PC-9 (cell line): Measurements from ENCODE around the gene JADE3.

ENCODE experiments used
- EZH2 ChIP-seq: fragments of 200-600 bp; sonication (generic); IDR thresholded peaks from 2 replicates; pipeline ENCODE4 v1.8.0; 2017; ENCODE audit warnings: antibody characterized with exemption, low read depth
- TF ChIP-seq, protein P1 (sequence below): fragments of 200-600 bp; sonication (generic); conservative IDR thresholded peaks from 2 replicates; pipeline ENCODE4 v1.6.1; 2017; ENCODE audit warnings: mixed run types, antibody characterized with exemption, mild to moderate bottlenecking, moderate library complexity

DNA sequence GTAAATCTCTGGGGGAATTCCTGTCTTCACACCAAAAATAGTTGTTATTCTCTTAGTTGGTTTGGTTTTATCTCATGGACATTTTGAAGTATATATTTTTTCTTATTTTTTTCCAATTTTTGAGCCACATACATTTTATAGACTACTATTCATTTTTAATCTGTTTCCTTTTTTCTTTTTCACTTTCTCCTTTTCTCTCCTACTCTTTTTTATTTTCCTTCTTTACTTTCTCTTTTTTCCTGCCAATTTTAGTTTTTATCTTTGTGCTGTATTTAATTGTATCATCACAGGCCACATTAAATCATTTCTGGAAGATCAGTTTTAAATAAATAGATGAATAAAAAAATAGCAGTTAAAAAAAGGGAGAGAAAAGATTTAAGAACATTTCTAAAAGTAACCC is 14.0 kb upstream of the JADE3 start:
- TF ChIP-seq, protein P1, sequence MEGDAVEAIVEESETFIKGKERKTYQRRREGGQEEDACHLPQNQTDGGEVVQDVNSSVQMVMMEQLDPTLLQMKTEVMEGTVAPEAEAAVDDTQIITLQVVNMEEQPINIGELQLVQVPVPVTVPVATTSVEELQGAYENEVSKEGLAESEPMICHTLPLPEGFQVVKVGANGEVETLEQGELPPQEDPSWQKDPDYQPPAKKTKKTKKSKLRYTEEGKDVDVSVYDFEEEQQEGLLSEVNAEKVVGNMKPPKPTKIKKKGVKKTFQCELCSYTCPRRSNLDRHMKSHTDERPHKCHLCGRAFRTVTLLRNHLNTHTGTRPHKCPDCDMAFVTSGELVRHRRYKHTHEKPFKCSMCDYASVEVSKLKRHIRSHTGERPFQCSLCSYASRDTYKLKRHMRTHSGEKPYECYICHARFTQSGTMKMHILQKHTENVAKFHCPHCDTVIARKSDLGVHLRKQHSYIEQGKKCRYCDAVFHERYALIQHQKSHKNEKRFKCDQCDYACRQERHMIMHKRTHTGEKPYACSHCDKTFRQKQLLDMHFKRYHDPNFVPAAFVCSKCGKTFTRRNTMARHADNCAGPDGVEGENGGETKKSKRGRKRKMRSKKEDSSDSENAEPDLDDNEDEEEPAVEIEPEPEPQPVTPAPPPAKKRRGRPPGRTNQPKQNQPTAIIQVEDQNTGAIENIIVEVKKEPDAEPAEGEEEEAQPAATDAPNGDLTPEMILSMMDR, result no peak
- TF ChIP-seq EZH2, result no peak
